IMR-90 (cell line): ENCODE data around the gene TMEM117.

Experiments
- BHLHE40 ChIP-seq: fragments of 150-350 bp; IDR thresholded peaks from 2 replicates; pipeline ENCODE4 v1.6.1; 2016; ENCODE audit warnings: mild to moderate bottlenecking, low read depth, low read length
- CHD1 ChIP-seq: IDR thresholded peaks from 2 replicates; pipeline ENCODE4 v1.6.1; 2012; ENCODE audit warnings: low read depth, low read length, improper control_type of control experiment
- FOS ChIP-seq: fragments of 150-350 bp; IDR thresholded peaks from 2 replicates; pipeline ENCODE4 v1.6.1; 2016; ENCODE audit warnings: low read depth, low read length
- MAFK ChIP-seq: IDR thresholded peaks from 2 replicates; pipeline ENCODE4 v1.6.1; 2012; ENCODE audit warnings: low read depth, low read length, improper control_type of control experiment
- MXI1 ChIP-seq: IDR thresholded peaks from 2 replicates; pipeline ENCODE4 v1.6.1; 2012; ENCODE audit warnings: low read depth, mild to moderate bottlenecking, low read length, moderate library complexity, borderline replicate concordance
- POLR2A ChIP-seq: IDR thresholded peaks from 2 replicates; pipeline ENCODE4 v1.6.1; 2012; ENCODE audit warnings: mild to moderate bottlenecking, low read depth, low read length
- RAD21 ChIP-seq: IDR thresholded peaks from 2 replicates; pipeline ENCODE4 v1.6.1; 2012; ENCODE audit warnings: low read length, improper control_type of control experiment
- RFX5 ChIP-seq: IDR thresholded peaks from 2 replicates; pipeline ENCODE4 v1.8.0; 2012; ENCODE audit warnings: low read depth, mild to moderate bottlenecking, low read length, moderate library complexity
- TF ChIP-seq, protein P1 (sequence below): conservative IDR thresholded peaks from 2 replicates; pipeline ENCODE4 v1.5.1; 2012; ENCODE audit warnings: mild to moderate bottlenecking, low read depth, low read length, improper control_type of control experiment
- TF ChIP-seq, protein P2 (sequence below): fragments of 150-350 bp; IDR thresholded peaks from 2 replicates; pipeline ENCODE4 v1.6.1; 2017; ENCODE audit warnings: mild to moderate bottlenecking, antibody characterized with exemption, low read length, low read depth

GRCh38 chr12:44143175-44143574 is 307.3 kb downstream of the TMEM117 start:
- no peak for TF ChIP-seq RFX5
- TF ChIP-seq, protein P1, sequence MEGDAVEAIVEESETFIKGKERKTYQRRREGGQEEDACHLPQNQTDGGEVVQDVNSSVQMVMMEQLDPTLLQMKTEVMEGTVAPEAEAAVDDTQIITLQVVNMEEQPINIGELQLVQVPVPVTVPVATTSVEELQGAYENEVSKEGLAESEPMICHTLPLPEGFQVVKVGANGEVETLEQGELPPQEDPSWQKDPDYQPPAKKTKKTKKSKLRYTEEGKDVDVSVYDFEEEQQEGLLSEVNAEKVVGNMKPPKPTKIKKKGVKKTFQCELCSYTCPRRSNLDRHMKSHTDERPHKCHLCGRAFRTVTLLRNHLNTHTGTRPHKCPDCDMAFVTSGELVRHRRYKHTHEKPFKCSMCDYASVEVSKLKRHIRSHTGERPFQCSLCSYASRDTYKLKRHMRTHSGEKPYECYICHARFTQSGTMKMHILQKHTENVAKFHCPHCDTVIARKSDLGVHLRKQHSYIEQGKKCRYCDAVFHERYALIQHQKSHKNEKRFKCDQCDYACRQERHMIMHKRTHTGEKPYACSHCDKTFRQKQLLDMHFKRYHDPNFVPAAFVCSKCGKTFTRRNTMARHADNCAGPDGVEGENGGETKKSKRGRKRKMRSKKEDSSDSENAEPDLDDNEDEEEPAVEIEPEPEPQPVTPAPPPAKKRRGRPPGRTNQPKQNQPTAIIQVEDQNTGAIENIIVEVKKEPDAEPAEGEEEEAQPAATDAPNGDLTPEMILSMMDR: no peak
- no peak for TF ChIP-seq FOS
- no peak for TF ChIP-seq POLR2A
- TF ChIP-seq, protein P2, sequence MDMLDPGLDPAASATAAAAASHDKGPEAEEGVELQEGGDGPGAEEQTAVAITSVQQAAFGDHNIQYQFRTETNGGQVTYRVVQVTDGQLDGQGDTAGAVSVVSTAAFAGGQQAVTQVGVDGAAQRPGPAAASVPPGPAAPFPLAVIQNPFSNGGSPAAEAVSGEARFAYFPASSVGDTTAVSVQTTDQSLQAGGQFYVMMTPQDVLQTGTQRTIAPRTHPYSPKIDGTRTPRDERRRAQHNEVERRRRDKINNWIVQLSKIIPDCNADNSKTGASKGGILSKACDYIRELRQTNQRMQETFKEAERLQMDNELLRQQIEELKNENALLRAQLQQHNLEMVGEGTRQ: no peak
- no peak for TF ChIP-seq MAFK
- TF ChIP-seq RAD21: no peak
- no peak for TF ChIP-seq CHD1
- TF ChIP-seq BHLHE40: no peak
- no peak for TF ChIP-seq MXI1
